Measurements from ENCODE around the gene PPIL6.

DNA sequence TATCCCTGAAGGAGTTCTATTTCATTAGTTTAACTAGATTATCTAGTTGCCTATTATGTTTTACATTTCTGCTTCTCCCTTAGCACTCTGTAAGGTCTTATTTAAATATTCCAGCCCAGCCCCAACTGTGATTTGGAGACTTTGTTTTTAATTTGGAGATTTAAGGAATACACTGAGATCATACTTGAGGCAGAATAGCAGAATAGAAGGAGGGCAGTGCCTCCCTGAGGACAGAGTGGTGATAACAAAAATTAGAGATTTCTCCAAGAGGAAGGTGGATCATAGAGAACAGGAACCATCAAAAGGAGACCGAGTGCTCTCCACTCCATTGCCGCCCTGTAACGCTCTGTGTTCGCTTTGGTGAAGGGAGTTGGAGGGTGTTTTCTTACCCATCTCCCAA is 43.4 kb downstream of the PPIL6 start:
- TF ChIP-seq, protein P1, sequence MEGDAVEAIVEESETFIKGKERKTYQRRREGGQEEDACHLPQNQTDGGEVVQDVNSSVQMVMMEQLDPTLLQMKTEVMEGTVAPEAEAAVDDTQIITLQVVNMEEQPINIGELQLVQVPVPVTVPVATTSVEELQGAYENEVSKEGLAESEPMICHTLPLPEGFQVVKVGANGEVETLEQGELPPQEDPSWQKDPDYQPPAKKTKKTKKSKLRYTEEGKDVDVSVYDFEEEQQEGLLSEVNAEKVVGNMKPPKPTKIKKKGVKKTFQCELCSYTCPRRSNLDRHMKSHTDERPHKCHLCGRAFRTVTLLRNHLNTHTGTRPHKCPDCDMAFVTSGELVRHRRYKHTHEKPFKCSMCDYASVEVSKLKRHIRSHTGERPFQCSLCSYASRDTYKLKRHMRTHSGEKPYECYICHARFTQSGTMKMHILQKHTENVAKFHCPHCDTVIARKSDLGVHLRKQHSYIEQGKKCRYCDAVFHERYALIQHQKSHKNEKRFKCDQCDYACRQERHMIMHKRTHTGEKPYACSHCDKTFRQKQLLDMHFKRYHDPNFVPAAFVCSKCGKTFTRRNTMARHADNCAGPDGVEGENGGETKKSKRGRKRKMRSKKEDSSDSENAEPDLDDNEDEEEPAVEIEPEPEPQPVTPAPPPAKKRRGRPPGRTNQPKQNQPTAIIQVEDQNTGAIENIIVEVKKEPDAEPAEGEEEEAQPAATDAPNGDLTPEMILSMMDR (IDR thresholded peaks at IDR 0.05): peak in 2 of 5 experiments; percentile 5 to 18
- TF ChIP-seq EP300 (IDR thresholded peaks at IDR 0.05): no peak

Measured in tibial nerve (tissue), 4 donors.